ENCODE results near the gene CHM.

CHM gene

GRCh38 chrX:85905851-85906250 is 141.5 kb downstream of the CHM start:
- FAIRE-seq: no peak

- no peak for FAIRE-seq
Observed at GRCh38 chrX:85903692-85904471, 143.5 kb downstream of the CHM start.

GRCh38 chrX:85897362-85898126 is 149.8 kb downstream of the CHM start:
- FAIRE-seq: no peak

GRCh38 chrX:85882601-85883000 is 164.8 kb downstream of the CHM start:
- FAIRE-seq: no peak

- no peak for FAIRE-seq
Observed at GRCh38 chrX:85870585-85870984, 176.8 kb downstream of the CHM start.

- no peak for FAIRE-seq
Observed at GRCh38 chrX:85865324-85865723, 182.0 kb downstream of the CHM start.

- FAIRE-seq: no peak
Observed at GRCh38 chrX:85859426-85859825, 187.9 kb downstream of the CHM start.

GRCh38 chrX:85851418-85851817 is 195.9 kb downstream of the CHM start:
- FAIRE-seq: no peak

GRCh38 chrX:85836868-85837267 is 210.5 kb downstream of the CHM start:
- FAIRE-seq: no peak

GRCh38 chrX:85828771-85829170 is 218.6 kb downstream of the CHM start:
- FAIRE-seq: no peak

- FAIRE-seq: no peak
Observed at GRCh38 chrX:85815203-85815751, 232.1 kb downstream of the CHM start.

All from G401.6 (cell line).